GM23338 (cell line): ENCODE results near the gene SPINK13. TPM values are rescaled to one million over a fixed set of nuclear protein-coding genes. Genes with fewer than 3 reads are reported as not detected.

Source experiments
- ATAC-seq: fragments of 200-7000 bp; cut with Tn5 transposase; 3 replicates; pipeline ENCODE4 v1.9.1; 2020
- DNase-seq: peaks from one replicate; pipeline ENCODE4 v3.0.0-alpha.2; 2015; ENCODE audit warnings: low spot score
- H2AFZ ChIP-seq: fragments of 200-600 bp; sonication (generic); 2 replicates; pipeline ENCODE4 v1.8.0; 2016; ENCODE audit warnings: antibody characterized with exemption, mild to moderate bottlenecking, moderate library complexity
- H3F3A ChIP-seq: fragments of 200-600 bp; sonication (generic); replicated peaks from 2 replicates; pipeline ENCODE4 v1.8.0; 2017; ENCODE audit warnings: antibody characterized with exemption, mixed run types, low read depth
- H3K27ac ChIP-seq: fragments of 200-600 bp; sonication (generic); 2 replicates; pipeline ENCODE4 v1.6.1; 2016; ENCODE audit warnings: low read depth
- H3K27me3 ChIP-seq: fragments of 200-600 bp; sonication (generic); 2 replicates; pipeline ENCODE4 v1.8.0; 2016; ENCODE audit warnings: mild to moderate bottlenecking, mixed run types, moderate library complexity; ENCODE audit not compliant: insufficient read depth
- H3K36me3 ChIP-seq: fragments of 200-600 bp; sonication (generic); 2 replicates; pipeline ENCODE4 v1.8.0; 2016; ENCODE audit warnings: mild to moderate bottlenecking; ENCODE audit not compliant: insufficient read depth
- H3K4me1 ChIP-seq: fragments of 200-600 bp; sonication (generic); 2 replicates; pipeline ENCODE4 v1.8.0; 2016; ENCODE audit warnings: mild to moderate bottlenecking, moderate library complexity; ENCODE audit not compliant: insufficient read depth
- H3K4me2 ChIP-seq: fragments of 200-600 bp; sonication (generic); 2 replicates; pipeline ENCODE4 v1.7.1; 2017; ENCODE audit warnings: mixed run types
- H3K4me3 ChIP-seq: fragments of 200-600 bp; sonication (generic); 2 replicates; pipeline ENCODE4 v1.6.1; 2016; ENCODE audit warnings: mixed run types
- H3K79me2 ChIP-seq: fragments of 200-600 bp; sonication (generic); replicated peaks from 2 replicates; pipeline ENCODE4 v1.8.0; 2017; ENCODE audit warnings: mild to moderate bottlenecking; ENCODE audit not compliant: insufficient read depth
- H3K9me2 ChIP-seq: fragments of 200-600 bp; sonication (generic); 2 replicates; pipeline ENCODE4 v1.8.0; 2017; ENCODE audit not compliant: insufficient read depth
- H4K20me1 ChIP-seq: fragments of 200-600 bp; sonication (generic); replicated peaks from 2 replicates; pipeline ENCODE4 v1.8.0; 2017; ENCODE audit warnings: mild to moderate bottlenecking; ENCODE audit not compliant: insufficient read depth
- H3K27ac Mint-ChIP-seq: 2 replicates; pipeline ENCODE4 v1.8.0; 2020; ENCODE audit warnings: inconsistent platforms, mild to moderate bottlenecking, moderate library complexity, mixed read lengths
- H3K27me3 Mint-ChIP-seq: 3 replicates; pipeline ENCODE4 v1.8.0; 2022; ENCODE audit warnings: low read depth, mild to moderate bottlenecking, moderate library complexity, mixed read lengths, inconsistent platforms; ENCODE audit not compliant: insufficient read depth, poor library complexity
- H3K36me3 Mint-ChIP-seq: 3 replicates; pipeline ENCODE4 v1.8.0; 2021; ENCODE audit warnings: low read depth, mild to moderate bottlenecking, inconsistent platforms, moderate library complexity, mixed read lengths
- H3K4me1 Mint-ChIP-seq: 3 replicates; pipeline ENCODE4 v1.8.0; 2020; ENCODE audit warnings: mild to moderate bottlenecking, inconsistent platforms, mixed read lengths
- H3K4me3 Mint-ChIP-seq: 3 replicates; pipeline ENCODE4 v1.8.0; 2021; ENCODE audit warnings: moderate library complexity, mild to moderate bottlenecking, inconsistent platforms, mixed read lengths
- H3K9me3 Mint-ChIP-seq: 3 replicates; pipeline ENCODE4 v1.8.0; 2020; ENCODE audit warnings: moderate library complexity, mild to moderate bottlenecking, inconsistent platforms, mixed read lengths
- CTCF ChIP-seq, 2 experiments: fragments of 200-600 bp in 1 of 2; sonication (generic) in 1 of 2; conservative IDR thresholded peaks; 2 replicates each; pipeline versions ENCODE4 v1.5.1 to v1.6.1; 2016 to 2017; ENCODE audit warnings: antibody characterized with exemption in 2 of 2, low read depth in 2 of 2, mild to moderate bottlenecking in 2 of 2, moderate library complexity in 1 of 2
- EZH2 ChIP-seq: fragments of 200-600 bp; sonication (generic); IDR thresholded peaks from one replicate; pipeline ENCODE4 v1.8.0; 2017; ENCODE audit warnings: antibody characterized with exemption, mild to moderate bottlenecking, low read depth; ENCODE audit not compliant: unreplicated experiment
- EZH2phosphoT487 ChIP-seq: fragments of 200-600 bp; sonication (generic); IDR thresholded peaks from one replicate; pipeline ENCODE4 v1.8.1; 2018; ENCODE audit warnings: antibody characterized with exemption; ENCODE audit not compliant: unreplicated experiment
- JUNB ChIP-seq: IDR thresholded peaks from one replicate; pipeline ENCODE4 v1.6.1; 2016; ENCODE audit warnings: antibody characterized with exemption; ENCODE audit not compliant: unreplicated experiment
- POLR2AphosphoS5 ChIP-seq: IDR thresholded peaks from 2 replicates; pipeline ENCODE4 v1.6.1; 2016; ENCODE audit warnings: antibody characterized with exemption, low read depth
- REST ChIP-seq: IDR thresholded peaks from one replicate; pipeline ENCODE4 v1.6.1; 2018; ENCODE audit warnings: antibody characterized with exemption; ENCODE audit not compliant: unreplicated experiment
- STAT1 ChIP-seq: IDR thresholded peaks from one replicate; pipeline ENCODE4 v1.6.1; 2016; ENCODE audit warnings: antibody characterized with exemption; ENCODE audit not compliant: unreplicated experiment
- ZNF114 ChIP-seq: fragments of 250-450 bp; sonication (Bioruptor Pico); IDR thresholded peaks from 2 replicates; pipeline ENCODE4 v1.5.0; 2020; ENCODE audit warnings: mild to moderate bottlenecking, moderate library complexity
- ZNF331 ChIP-seq: fragments of 250-450 bp; sonication (Bioruptor Pico); IDR thresholded peaks from 2 replicates; pipeline ENCODE4 v1.5.0; 2020; ENCODE audit warnings: low read depth, mild to moderate bottlenecking, moderate library complexity
- ZNF462 ChIP-seq: fragments of 250-450 bp; sonication (Bioruptor Pico); IDR thresholded peaks from 2 replicates; pipeline ENCODE4 v1.5.0; 2020; ENCODE audit warnings: mild to moderate bottlenecking, moderate library complexity
- polyA plus RNA-seq: library from polyadenylated mRNA; unstranded; fragments of >200 nt; fragmentation: Nextera tagmentation; extraction: Ambion mirVana; gene quantifications from 2 replicates; pipeline ENCODE4 v1.2.1, GENCODE V29; 2016
- total RNA-seq: library from RNA; depleted of rRNA; stranded (reverse); fragments of >200 nt; shearing (Covaris generic); gene quantifications from 2 replicates; pipeline ENCODE4 v1.2.3, GENCODE V29; 2014

The SPINK13 gene
- total and polyA plus RNA-seq, 2 experiments from 2014 or later: not detected

- TF ChIP-seq ZNF462: no peak
- TF ChIP-seq JUNB: no peak
- no peak for TF ChIP-seq EZH2phosphoT487
These were observed 43.6 kb downstream of the SPINK13 start, which contains the start of gene SPINK7 (continued) for GRCh38 chr5:148312153-148312552.

- H3K27me3 Mint-ChIP-seq: peaks cover 2% of the 10 kb centered on the region
- no peaks in the 10 kb centered on the region for H3K36me3 ChIP-seq
- H3K4me1 ChIP-seq: no peaks in the 10 kb centered on the region
- DNase-seq: no peak
- H4K20me1 ChIP-seq: no peaks in the 10 kb centered on the region; the same call in 1 of the 2 replicates
- no peaks in the 10 kb centered on the region for H3K79me2 ChIP-seq
- H3K4me1 Mint-ChIP-seq: no peaks in the 10 kb centered on the region; the same call in 1 of the 3 replicates
- ATAC-seq: no peak
- H3K9me2 ChIP-seq: 0 out of 2 replicates have a peak, but pooled peaks cover 7% of the 10 kb centered on the region
- no peak overlapping the region for H3K4me3 ChIP-seq
- H2AFZ ChIP-seq: no peak overlapping the region
- no peak overlapping the region for H3K4me3 Mint-ChIP-seq
- H3K27ac ChIP-seq: no peak overlapping the region
- no peaks in the 10 kb centered on the region for H3K36me3 Mint-ChIP-seq
- peaks cover 10% of the 10 kb centered on the region for H3K9me3 Mint-ChIP-seq
- no peak overlapping the region for H3K4me2 ChIP-seq
- TF ChIP-seq REST: no peak
- no peak for TF ChIP-seq POLR2AphosphoS5
- no peak for TF ChIP-seq EZH2
- TF ChIP-seq ZNF331 (CRISPR knock-in tag): no peak
- no peak for TF ChIP-seq CTCF (conservative IDR thresholded peaks at IDR 0.05; ENCODE audit: low read depth in 2 of 2)
- TF ChIP-seq STAT1: no peak
- no peak for TF ChIP-seq EZH2phosphoT487
- no peak for TF ChIP-seq ZNF114 (CRISPR knock-in tag)
- no peaks in the 10 kb centered on the region for H3K27me3 ChIP-seq
- H3F3A ChIP-seq: no peaks in the 10 kb centered on the region
- H3K27ac Mint-ChIP-seq: no peak overlapping the region
These were observed 45.6 kb downstream of the SPINK13 start for GRCh38 chr5:148314187-148314586.
